H1 (cell line): Measurements from ENCODE around the gene CCDC12. TPM values are rescaled to one million over a fixed set of nuclear protein-coding genes. Genes with fewer than 3 reads are reported as not detected.

ENCODE experiments used
- CTCF ChIA-PET: fragments of 300-600 bp; sonication (Branson Sonifier 250); formaldehyde crosslinking; loops from one replicate; lab custom pipeline; 2021; ENCODE audit not compliant: partially characterized antibody; lab: Charles Lee
- POLR2A ChIA-PET: fragments of 300-600 bp; sonication (Branson Sonifier 250); formaldehyde crosslinking; loops from one replicate; lab custom pipeline; 2021; ENCODE audit warnings: inconsistent platforms; ENCODE audit not compliant: partially characterized antibody; lab: Charles Lee
- DNase-seq, 2 experiments: peaks; one replicate each; pipeline versions ENCODE4 v3.0.0 to v3.0.0-alpha.2; 2010 to 2022; ENCODE audit warnings: low spot score in 2 of 2, low read depth in 1 of 2, mixed read lengths in 1 of 2
- FAIRE-seq: peaks from 2 replicates; lab custom pipeline; 2011; peaks lifted over from hg19 to GRCh38; lab: Jason Lieb, UNC
- H2AFZ ChIP-seq: 2 replicates; pipeline ENCODE4 v1.8.1; 2012; ENCODE audit warnings: low read length, inconsistent platforms
- H2AK5ac ChIP-seq: 2 replicates; pipeline ENCODE4 v1.6.1; 2013; ENCODE audit warnings: low read depth, low read length
- H2BK120ac ChIP-seq: replicated peaks from 2 replicates; pipeline ENCODE3; 2013; ENCODE audit warnings: low read depth, low read length, inconsistent platforms
- H2BK12ac ChIP-seq: 2 replicates; pipeline ENCODE4 v1.6.1; 2013; ENCODE audit warnings: low read depth, low read length
- H2BK15ac ChIP-seq: 2 replicates; pipeline ENCODE4 v1.6.1; 2013; ENCODE audit warnings: low read length
- H2BK20ac ChIP-seq: 2 replicates; pipeline ENCODE4 v1.6.1; 2013; ENCODE audit warnings: low read length
- H2BK5ac ChIP-seq: 2 replicates; pipeline ENCODE4 v1.6.1; 2013; ENCODE audit warnings: low read depth, low read length
- H3K14ac ChIP-seq: 2 replicates; pipeline ENCODE4 v1.6.1; 2013; ENCODE audit warnings: inconsistent platforms; ENCODE audit not compliant: insufficient read length
- H3K18ac ChIP-seq: 2 replicates; pipeline ENCODE4 v1.6.1; 2013; ENCODE audit warnings: low read length; ENCODE audit errors: extremely low read depth
- H3K23ac ChIP-seq: 2 replicates; pipeline ENCODE4 v1.6.1; 2013; ENCODE audit warnings: inconsistent platforms; ENCODE audit not compliant: insufficient read length
- H3K23me2 ChIP-seq: 2 replicates; pipeline ENCODE4 v1.6.1; 2013; ENCODE audit warnings: low read depth, low read length
- H3K27ac ChIP-seq: 2 replicates; pipeline ENCODE4 v1.6.1; 2011; ENCODE audit warnings: low read depth, low read length, inconsistent platforms
- H3K27me3 ChIP-seq, 4 experiments: replicated peaks in 1 of 4; 1 replicate in 1 of 4; 2 replicates in 3 of 4; pipeline versions ENCODE4 v1.6.1 to v1.8.1; 2011 to 2013; ENCODE audit warnings: low read length in 3 of 4, mild to moderate bottlenecking in 3 of 4, inconsistent platforms in 2 of 4, mixed read lengths in 2 of 4, moderate library complexity in 1 of 4; ENCODE audit not compliant: control insufficient read depth in 3 of 4, insufficient read depth in 3 of 4; ENCODE audit errors: extremely low read depth in 1 of 4
- H3K36me3 ChIP-seq, 4 experiments: 2 replicates each; pipeline versions ENCODE4 v1.6.1 to v1.8.1; 2011 to 2013; ENCODE audit warnings: mild to moderate bottlenecking in 4 of 4, low read length in 3 of 4, moderate library complexity in 2 of 4, control low read depth in 1 of 4, inconsistent platforms in 1 of 4; ENCODE audit not compliant: insufficient read depth in 4 of 4, control insufficient read depth in 2 of 4
- H3K4ac ChIP-seq: replicated peaks from 2 replicates; pipeline ENCODE3; 2013; ENCODE audit warnings: low read length, low read depth, mixed read lengths, inconsistent platforms; ENCODE audit not compliant: insufficient read length
- H3K4me1 ChIP-seq, 4 experiments: replicated peaks in 1 of 4; 1 replicate in 1 of 4; 2 replicates in 3 of 4; pipeline versions ENCODE4 v1.6.1 to v1.8.1; 2011 to 2013; ENCODE audit warnings: low read length in 3 of 4, inconsistent platforms in 2 of 4, mixed read lengths in 1 of 4; ENCODE audit not compliant: insufficient read depth in 4 of 4, control insufficient read depth in 3 of 4
- H3K4me2 ChIP-seq, 2 experiments: 2 replicates each; pipeline versions ENCODE4 v1.6.1 to v1.8.1; 2011 to 2013; ENCODE audit warnings: low read depth in 2 of 2, low read length in 2 of 2, control low read depth in 1 of 2, inconsistent platforms in 1 of 2, mild to moderate bottlenecking in 1 of 2; ENCODE audit not compliant: insufficient read depth in 1 of 2
- H3K4me3 ChIP-seq, 4 experiments: fragments of 200-600, 300-600 bp in 1 of 4; sonication (generic), shearing (Covaris generic), sonication (Bioruptor Twin) in 1 of 4; 2 replicates each; pipeline versions ENCODE4 v1.5.1 to v1.8.1; 2011 to 2016; ENCODE audit warnings: low read length in 4 of 4, low read depth in 3 of 4, control low read depth in 2 of 4, inconsistent platforms in 2 of 4, mild to moderate bottlenecking in 2 of 4, mixed read lengths in 1 of 4, moderate library complexity in 1 of 4; ENCODE audit not compliant: insufficient read depth in 2 of 4; ENCODE audit errors: extremely low read depth in 1 of 4
- H3K56ac ChIP-seq: replicated peaks from 2 replicates; pipeline ENCODE3; 2013; ENCODE audit warnings: low read depth, mild to moderate bottlenecking, mixed read lengths, low read length, inconsistent platforms; ENCODE audit not compliant: insufficient read length
- H3K79me1 ChIP-seq: 2 replicates; pipeline ENCODE4 v1.6.1; 2013; ENCODE audit warnings: low read depth, low read length, control low read depth
- H3K79me2 ChIP-seq, 2 experiments: 2 replicates each; pipeline versions ENCODE4 v1.6.1 to v1.8.1; 2012 to 2013; ENCODE audit warnings: low read length in 2 of 2, mild to moderate bottlenecking in 2 of 2, inconsistent platforms in 1 of 2; ENCODE audit not compliant: insufficient read depth in 2 of 2, control insufficient read depth in 1 of 2
- H3K9ac ChIP-seq, 4 experiments: replicated peaks in 1 of 4; 1 replicate in 1 of 4; 2 replicates in 3 of 4; pipeline versions ENCODE4 v1.6.1 to v1.8.1; 2011 to 2013; ENCODE audit warnings: low read depth in 3 of 4, low read length in 3 of 4, control low read depth in 2 of 4, mild to moderate bottlenecking in 2 of 4, moderate library complexity in 2 of 4, inconsistent platforms in 1 of 4; ENCODE audit errors: extremely low read depth in 1 of 4
- H3K9me3 ChIP-seq, 2 experiments: 2 replicates each; pipeline versions ENCODE4 v1.6.1 to v1.8.1; 2012 to 2013; ENCODE audit warnings: mild to moderate bottlenecking in 2 of 2, moderate library complexity in 2 of 2, control low read depth in 1 of 2, inconsistent platforms in 1 of 2, low read depth in 1 of 2, low read length in 1 of 2, mixed read lengths in 1 of 2; ENCODE audit not compliant: insufficient read depth in 2 of 2
- H4K20me1 ChIP-seq, 2 experiments: replicated peaks in 1 of 2; 2 replicates each; pipeline versions ENCODE3 to v1.8.1; 2011 to 2013; ENCODE audit warnings: inconsistent platforms in 2 of 2, low read length in 2 of 2, mild to moderate bottlenecking in 1 of 2; ENCODE audit not compliant: insufficient read depth in 2 of 2, control insufficient read depth in 1 of 2
- H4K5ac ChIP-seq: 2 replicates; pipeline ENCODE4 v1.6.1; 2013; ENCODE audit warnings: low read length, low read depth, mixed read lengths, inconsistent platforms; ENCODE audit not compliant: insufficient read length
- H4K8ac ChIP-seq: 2 replicates; pipeline ENCODE4 v1.8.0; 2013; ENCODE audit warnings: mild to moderate bottlenecking, moderate library complexity, low read length, inconsistent platforms; ENCODE audit not compliant: insufficient read depth; ENCODE audit errors: extremely low read depth
- H4K91ac ChIP-seq: replicated peaks from 2 replicates; pipeline ENCODE3; 2013; ENCODE audit warnings: low read length, mixed read lengths, inconsistent platforms; ENCODE audit not compliant: insufficient read length
- CBX8 ChIP-seq: fragments of 300-800, 300-1000 bp; sonication (generic); IDR thresholded peaks from 2 replicates; pipeline ENCODE4 v1.7.1; 2016; ENCODE audit warnings: low read depth, low read length, borderline replicate concordance
- CHD1 ChIP-seq: IDR thresholded peaks from 2 replicates; pipeline ENCODE4 v1.6.1; 2012; ENCODE audit warnings: low read depth, low read length, improper control_type of control experiment
- GABPA ChIP-seq: IDR thresholded peaks from 2 replicates; pipeline ENCODE4 v1.6.1; 2011; ENCODE audit warnings: mild to moderate bottlenecking, low read length, moderate library complexity, borderline replicate concordance; ENCODE audit not compliant: insufficient read depth
- HDAC2 ChIP-seq, 2 experiments: fragments of 300-600 bp in 1 of 2; sonication (generic) in 1 of 2; IDR thresholded peaks; 2 replicates each; pipeline ENCODE4 v1.6.1; 2011 to 2012; ENCODE audit warnings: low read depth in 2 of 2, low read length in 2 of 2, mild to moderate bottlenecking in 2 of 2, moderate library complexity in 2 of 2, borderline replicate concordance in 1 of 2, inconsistent platforms in 1 of 2
- HDAC6 ChIP-seq: IDR thresholded peaks from one replicate; pipeline ENCODE4 v1.7.1; 2012; ENCODE audit warnings: low read depth, mild to moderate bottlenecking, inconsistent platforms, low read length, moderate library complexity
- MAFK ChIP-seq: IDR thresholded peaks from 2 replicates; pipeline ENCODE4 v1.6.1; 2012; ENCODE audit warnings: low read depth, mild to moderate bottlenecking, improper control_type of control experiment, low read length
- SAP30 ChIP-seq: fragments of 300-600 bp; sonication (generic); IDR thresholded peaks from 2 replicates; pipeline ENCODE4 v1.7.1; 2012; ENCODE audit warnings: low read length, moderate library complexity, mild to moderate bottlenecking, inconsistent platforms; ENCODE audit not compliant: insufficient read depth, insufficient replicate concordance
- SIRT6 ChIP-seq: IDR thresholded peaks from one replicate; pipeline ENCODE4 v1.7.1; 2012; ENCODE audit warnings: low read length, inconsistent platforms
- SIX5 ChIP-seq: IDR thresholded peaks from 2 replicates; pipeline ENCODE4 v1.6.1; 2011; ENCODE audit warnings: mild to moderate bottlenecking, low read depth, low read length
- SP2 ChIP-seq: IDR thresholded peaks from 2 replicates; pipeline ENCODE4 v1.6.1; 2012; ENCODE audit warnings: mild to moderate bottlenecking, low read length, inconsistent platforms
- SP4 ChIP-seq: IDR thresholded peaks from 2 replicates; pipeline ENCODE4 v1.6.1; 2012; ENCODE audit warnings: low read length, inconsistent platforms
- SUZ12 ChIP-seq: fragments of 200-600 bp; sonication (generic); IDR thresholded peaks from 2 replicates; pipeline ENCODE4 v1.6.1; 2012; ENCODE audit warnings: mild to moderate bottlenecking, inconsistent platforms, low read length, moderate library complexity, mixed read lengths
- TCF12 ChIP-seq: IDR thresholded peaks from 2 replicates; pipeline ENCODE4 v1.6.1; 2011; ENCODE audit warnings: low read depth, mild to moderate bottlenecking, low read length
- WGBS, 2 experiments: shearing (Covaris generic) in 1 of 2; methylation state at CpG; one replicate each; pipeline versions ENCODE4 v1.1.6 to v1.1.7; 2013 to 2015; ENCODE audit warnings: low lambda C conversion rate in 2 of 2, mixed read lengths in 2 of 2, inconsistent platforms in 1 of 2, low coverage in 1 of 2, missing lambda C conversion rate in 1 of 2; ENCODE audit not compliant: insufficient replicate concordance in 2 of 2, insufficient coverage in 1 of 2, insufficient read length in 1 of 2; ENCODE audit errors: extremely low coverage in 1 of 2, missing lambda C conversion rate in 1 of 2; 5-methylcytosine and 5-hydroxymethylcytosine counted together
- polyA plus RNA-seq, 7 experiments: library from polyadenylated mRNA; depleted of rRNA in 3 of 7; stranded (reverse) in 5 of 7; unstranded in 2 of 7; fragments of >200 nt in 5 of 7; fragments of 200-250 nt in 2 of 7; gene quantifications; 1 replicate in 5 of 7; 2 replicates in 1 of 7; 4 replicates in 1 of 7; pipeline versions ENCODE4 v1.2.1 to v1.2.3, GENCODE V29; 2011 to 2013; ENCODE audit warnings: missing spikeins in 2 of 7, mixed read lengths in 2 of 7
- total RNA-seq: library from RNA; stranded (reverse); fragmentation: NEBNext Ultra II Directional; extraction: Animal tissue kit (Norgen Biotek cat#: 25700); gene quantifications from 2 replicates; pipeline ENCODE4 v1.2.1, GENCODE V29; 2021

Gene CCDC12
- total and polyA plus RNA-seq, 2 of the 8 experiments (the other 6 are each of a cell fraction or from before 2014, with no cell fraction given): 29.5 to 41.3 TPM

GRCh38 chr3:47008234-47008796 is 31.8 kb upstream of the CCDC12 start:
- H2BK12ac ChIP-seq: no peak overlapping the region
- H2BK15ac ChIP-seq: no peak overlapping the region
- H3K14ac ChIP-seq: no peak overlapping the region
- H3K4me2 ChIP-seq: peak overlapping the region in 1 of 2 experiments; percentile 80; a peak in 3 of 4 replicates
- peaks cover 3% of the 10 kb centered on the region; the same call in 1 of the 2 replicates for H3K23me2 ChIP-seq
- no peak overlapping the region for H3K56ac ChIP-seq
- no peak overlapping the region for H2AFZ ChIP-seq
- peak overlapping the region in 1 of 4 experiments; percentile 63; a peak in 2 of 8 replicates for H3K4me3 ChIP-seq
- no peaks in the 10 kb centered on the region for H3K79me2 ChIP-seq
- DNase-seq: no peak
- POLR2A ChIA-PET: interaction anchor here (0.7 to 1.9 kb wide), 7 partner anchors 9 to 373 kb away, joined by 3 to 10 read pairs (median 4); partner anchors contain the start of genes PTPN23 and SETD2
- H3K9me3 ChIP-seq: no peaks in the 10 kb centered on the region
- no peak overlapping the region for H3K18ac ChIP-seq
- WGBS, 2 experiments: 95% methylated on average over 13 of the region's 13 CpGs; no CpG with 5 or more reads in 1 of the 2 experiments
- no peak overlapping the region for H4K91ac ChIP-seq
- H3K4me1 ChIP-seq: peaks cover 0 to 9% (median 5%) of the 10 kb centered on the region in 4 experiments; a peak in 5 of 7 replicates
- H2AK5ac ChIP-seq: no peak overlapping the region
- no peak overlapping the region for H2BK20ac ChIP-seq
- H3K23ac ChIP-seq: no peak overlapping the region
- H3K4ac ChIP-seq: no peak overlapping the region
- H4K20me1 ChIP-seq: peaks cover 0 to 9% of the 10 kb centered on the region in 2 experiments
- peak overlapping the region; percentile 45; the same call in 1 of the 2 replicates for H4K8ac ChIP-seq
- H3K27ac ChIP-seq: no peak overlapping the region
- no peak overlapping the region for H3K9ac ChIP-seq
- FAIRE-seq: no peak
- CTCF ChIA-PET: interaction anchor here (1.1 to 14.2 kb wide), 5 partner anchors 10 to 363 kb away, joined by 4 to 130 read pairs (median 6); partner anchors contain the start of genes CCDC12 and NBEAL2
- no peak overlapping the region for H2BK5ac ChIP-seq
- H3K27me3 ChIP-seq: no peaks in the 10 kb centered on the region
- peaks cover 5 to 22% (median 17%) of the 10 kb centered on the region in 4 experiments; a peak in 6 of 8 replicates for H3K36me3 ChIP-seq
- no peak overlapping the region for H4K5ac ChIP-seq
- H3K79me1 ChIP-seq: no peaks in the 10 kb centered on the region; the same call in 1 of the 2 replicates
- H2BK120ac ChIP-seq: no peak overlapping the region
- TF ChIP-seq SIRT6 (no peak), SAP30 (no peak), CBX8 (no peak), MAFK (no peak), SP4 (no peak), SIX5 (no peak), GABPA (no peak), HDAC6 (no peak), SP2 (no peak), TCF12 (no peak), SUZ12 (no peak), HDAC2 (IDR thresholded peaks at IDR 0.05; ENCODE audit: borderline replicate concordance in 1 of 2, low read depth in 2 of 2, low read length in 2 of 2) (no peak), CHD1 (no peak)
